ENCODE data around the gene BOLA2B. TPM values are rescaled to one million over a fixed set of nuclear protein-coding genes. Genes with fewer than 3 reads are reported as not detected.
"Not testable (repeated sequence)": the region's sequence is repeated elsewhere in the genome, so short reads cannot be mapped to it uniquely, and the experiment has no call there.

Gene BOLA2B
- polyA plus RNA-seq, 1 donor, result 24.3 TPM

- DNase-seq, result no peak
These were observed 9.2 kb downstream of the BOLA2B start for GRCh38 chr16:30184096-30184890.

- DNase-seq, result peak; percentile 84
These were observed 10.0 kb downstream of the BOLA2B start, which contains the start of gene CORO1A for GRCh38 chr16:30183233-30184095. Gene CORO1A, plus strand, starts transcription at chr16:30183602. Its CDS starts 1,608 bp downstream, at chr16:30185210.

- DNase-seq, result no peak
These were observed 12.7 kb downstream of the BOLA2B start for GRCh38 chr16:30180741-30181140.

GRCh38 chr16:30179931-30180330 is 13.5 kb downstream of the BOLA2B start:
- no peak for DNase-seq

GRCh38 chr16:30179195-30179594 is 14.3 kb downstream of the BOLA2B start:
- no peak for DNase-seq

- not testable (repeated sequence) for DNase-seq
These were observed 16.6 kb downstream of the BOLA2B start for GRCh38 chr16:30176876-30177275.

GRCh38 chr16:30173054-30173453 is 20.4 kb downstream of the BOLA2B start:
- no peak for DNase-seq

- DNase-seq, result not testable (repeated sequence)
These were observed 23.3 kb downstream of the BOLA2B start for GRCh38 chr16:30170145-30170544.

- not testable (repeated sequence) for DNase-seq
These were observed 24.1 kb downstream of the BOLA2B start for GRCh38 chr16:30169416-30169815.

GRCh38 chr16:30168746-30169145 is 24.7 kb downstream of the BOLA2B start:
- not testable (repeated sequence) for DNase-seq

GRCh38 chr16:30166202-30166902 is 27.1 kb downstream of the BOLA2B start:
- no peak for DNase-seq

GRCh38 chr16:30163538-30163937 is 29.9 kb downstream of the BOLA2B start:
- no peak for DNase-seq

GRCh38 chr16:30157214-30157613 is 36.3 kb downstream of the BOLA2B start:
- no peak for DNase-seq

GRCh38 chr16:30155188-30155587 is 38.3 kb downstream of the BOLA2B start:
- DNase-seq, result no peak

- DNase-seq, result no peak
These were observed 40.9 kb downstream of the BOLA2B start for GRCh38 chr16:30152517-30152916.

- DNase-seq, result no peak
These were observed 42.4 kb downstream of the BOLA2B start for GRCh38 chr16:30151091-30151490.

GRCh38 chr16:30149250-30149930 is 44.1 kb downstream of the BOLA2B start:
- no peak for DNase-seq

- DNase-seq, result no peak
These were observed 45.5 kb downstream of the BOLA2B start for GRCh38 chr16:30147843-30148510.

- DNase-seq, result no peak
These were observed 47.8 kb downstream of the BOLA2B start for GRCh38 chr16:30145657-30146056.

- no peak for DNase-seq
These were observed 48.5 kb downstream of the BOLA2B start for GRCh38 chr16:30144917-30145316.

GRCh38 chr16:30144017-30144416 is 49.4 kb downstream of the BOLA2B start:
- no peak for DNase-seq

- DNase-seq, result no peak
These were observed 50.1 kb downstream of the BOLA2B start for GRCh38 chr16:30143347-30143702.

All from hindlimb muscle (tissue), 1 donor.